Stimulated activated CD8-positive, alpha-beta memory T cell treated with anti-CD3 and anti-CD28 coated beads, Interleukin-12 subunit alpha, Interleukin-12 subunit beta, amount 100 ng/mL, for 4 hours (primary cell): ENCODE measurements around the gene NXPH2.
"Not testable (repeated sequence)": the region's sequence is repeated elsewhere in the genome, so short reads cannot be mapped to it uniquely, and the experiment has no call there.

ENCODE experiments used
- DNase-seq: peaks from one replicate; pipeline ENCODE4 v3.0.0-alpha.2; 2020; ENCODE audit warnings: low read depth

NXPH2 gene

GRCh38 chr2:138752197-138752956 lies 27.8 kb downstream of the NXPH2 start:
- DNase-seq: no peak

- DNase-seq: no peak
Observed at GRCh38 chr2:138744713-138745112, 35.5 kb downstream of the NXPH2 start.

DNA sequence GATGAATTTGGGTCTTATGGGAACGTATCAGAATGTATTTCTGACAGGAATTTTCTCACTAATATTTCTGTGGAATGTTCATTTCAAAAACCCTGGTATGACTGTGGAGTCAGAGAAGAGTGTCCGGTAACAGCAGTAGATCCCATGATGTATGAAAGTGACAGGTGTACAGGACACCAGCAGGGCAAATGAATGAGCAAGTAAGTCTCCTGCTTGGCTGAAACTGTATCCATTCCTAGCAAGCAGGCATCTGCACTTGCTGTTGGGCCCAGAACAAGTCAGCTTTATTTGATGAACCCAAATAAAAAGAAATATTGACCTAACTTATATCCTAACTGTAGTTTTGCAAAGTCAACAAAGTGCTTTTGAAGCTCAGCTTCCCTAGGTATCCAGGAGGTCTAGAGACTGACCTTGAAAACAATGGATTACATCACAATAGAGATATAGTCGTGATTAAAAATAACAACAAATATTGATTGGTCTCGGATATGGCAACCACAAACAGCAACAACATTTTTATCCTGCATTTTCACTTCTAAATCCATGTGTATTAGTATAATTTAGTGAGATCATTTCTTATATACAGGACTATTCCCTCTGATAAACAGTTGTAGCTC lies 37.6 kb downstream of the NXPH2 start:
- DNase-seq: no peak

DNA sequence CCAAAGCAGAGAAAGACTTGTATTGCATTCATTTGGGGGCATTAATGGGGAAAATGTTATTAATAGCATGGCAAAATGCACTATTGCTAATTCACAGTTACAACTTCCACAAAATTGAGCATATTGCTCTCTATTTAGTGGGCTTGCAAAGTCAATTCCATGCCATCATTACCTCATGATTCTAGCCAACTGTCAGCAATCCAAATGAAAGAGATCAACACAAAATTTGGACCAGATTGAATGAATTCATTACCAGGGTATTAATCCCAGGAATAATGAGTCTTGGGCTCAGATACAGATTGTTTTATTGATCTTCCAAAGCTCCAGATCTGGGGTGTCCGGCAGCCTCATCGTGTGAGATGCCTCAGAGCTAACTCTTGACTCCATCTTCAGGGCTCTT lies 38.3 kb downstream of the NXPH2 start:
- no peak for DNase-seq

DNA sequence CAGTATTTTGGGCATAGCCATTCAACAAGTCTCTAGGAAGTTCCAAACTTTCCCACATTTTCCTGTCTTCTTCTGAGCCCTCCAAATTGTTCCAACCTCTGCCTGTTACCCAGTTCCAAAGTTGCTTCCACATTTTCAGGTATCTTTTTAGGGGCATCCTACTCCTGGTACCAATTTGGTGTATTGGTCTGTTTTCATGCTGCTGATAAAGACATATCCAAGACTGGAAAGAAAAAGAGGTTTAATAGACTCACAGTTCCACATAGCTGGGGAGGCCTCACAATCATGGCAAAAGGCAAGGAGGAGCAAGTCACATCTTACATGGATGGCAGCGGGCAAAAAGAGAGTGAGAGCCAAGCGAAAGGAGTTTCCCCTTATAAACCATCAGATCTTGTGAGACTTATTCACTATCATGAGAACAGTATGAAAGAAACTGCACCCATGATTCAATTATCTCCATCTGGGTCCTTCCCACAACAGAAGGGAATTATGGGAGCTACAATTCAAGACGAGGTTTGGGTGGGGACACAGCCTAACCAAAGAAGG lies 43.1 kb downstream of the NXPH2 start:
- DNase-seq: not testable (repeated sequence)

- DNase-seq: no peak
Observed at GRCh38 chr2:138732651-138733050, 47.5 kb downstream of the NXPH2 start.

DNA sequence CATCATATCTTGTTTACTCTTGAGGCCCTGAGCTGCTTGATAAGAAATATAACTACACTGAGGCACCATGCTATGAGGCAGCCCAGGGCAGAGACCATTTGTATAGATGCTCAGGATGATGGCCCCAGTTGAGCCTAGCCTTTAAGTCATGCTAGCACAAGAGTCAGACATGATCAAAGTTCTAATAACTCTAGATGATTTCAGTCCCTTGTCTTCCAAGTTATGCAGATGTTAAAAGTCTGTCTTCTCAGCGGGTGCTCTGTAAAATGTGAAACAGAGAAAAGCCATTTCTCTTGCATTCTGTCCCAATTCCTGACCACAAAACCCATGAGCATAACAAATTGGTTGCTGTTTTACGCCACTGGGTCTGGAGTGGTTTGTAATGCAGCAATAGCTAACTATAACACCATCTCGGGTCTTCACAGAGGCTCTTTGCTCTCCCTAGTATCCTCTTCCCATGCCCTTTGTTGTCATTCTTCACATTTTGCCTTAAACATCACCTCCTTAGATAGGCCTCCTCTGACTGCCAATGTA lies 49.6 kb downstream of the NXPH2 start:
- no peak for DNase-seq

- no peak for DNase-seq
Observed at GRCh38 chr2:138727956-138728355, 52.2 kb downstream of the NXPH2 start.

DNA sequence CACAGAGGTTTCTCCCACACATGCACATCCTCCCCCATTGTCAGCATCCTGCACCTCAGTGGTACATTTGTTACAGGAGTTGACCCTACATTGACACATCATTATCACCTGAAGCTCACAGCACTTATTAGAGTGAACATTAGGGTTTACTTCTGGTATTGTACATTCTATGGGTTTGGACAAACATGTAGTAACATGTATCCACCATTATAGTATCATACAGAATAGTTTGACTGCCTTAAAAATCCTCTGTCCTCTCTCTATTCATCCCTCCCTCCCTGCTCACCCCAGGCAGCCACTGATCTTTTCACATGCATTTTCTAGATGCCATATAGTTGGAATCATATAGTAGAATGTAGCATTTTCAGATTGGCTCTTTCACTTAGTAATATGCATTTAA lies 53.5 kb downstream of the NXPH2 start:
- DNase-seq: no peak

DNA sequence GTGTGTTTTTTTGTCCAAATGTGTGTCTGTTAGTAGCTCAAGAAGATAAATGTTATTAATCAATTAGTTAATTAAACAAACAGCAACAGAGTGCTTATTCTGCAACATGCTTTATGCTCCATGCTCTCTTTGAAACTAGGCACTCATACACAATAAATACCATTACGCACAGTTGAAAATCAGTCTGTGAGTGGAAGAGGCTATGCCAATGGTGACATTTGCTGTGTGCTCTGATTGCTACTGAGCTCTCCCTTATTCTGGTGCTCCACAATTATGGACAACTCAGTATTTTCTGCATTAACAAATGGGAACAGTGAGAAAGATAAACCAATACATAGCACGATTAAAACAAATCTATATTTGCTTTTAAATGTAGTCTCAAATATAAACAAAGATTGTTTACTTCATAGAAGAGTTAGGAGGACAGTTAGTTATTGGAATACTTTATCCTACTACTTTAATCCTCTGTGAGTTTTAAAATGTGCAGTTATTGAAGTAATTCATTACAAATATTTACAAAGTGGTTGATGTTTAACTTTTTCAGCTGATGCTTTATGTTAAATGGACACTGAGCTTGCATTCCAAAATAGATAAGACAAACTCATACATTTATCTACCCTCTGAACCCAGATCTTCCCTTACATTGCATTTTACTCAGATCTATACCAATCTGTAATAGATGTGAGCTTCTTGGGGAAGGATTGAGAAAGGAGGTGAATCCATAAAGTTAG lies 55.3 kb downstream of the NXPH2 start:
- no peak for DNase-seq

DNA sequence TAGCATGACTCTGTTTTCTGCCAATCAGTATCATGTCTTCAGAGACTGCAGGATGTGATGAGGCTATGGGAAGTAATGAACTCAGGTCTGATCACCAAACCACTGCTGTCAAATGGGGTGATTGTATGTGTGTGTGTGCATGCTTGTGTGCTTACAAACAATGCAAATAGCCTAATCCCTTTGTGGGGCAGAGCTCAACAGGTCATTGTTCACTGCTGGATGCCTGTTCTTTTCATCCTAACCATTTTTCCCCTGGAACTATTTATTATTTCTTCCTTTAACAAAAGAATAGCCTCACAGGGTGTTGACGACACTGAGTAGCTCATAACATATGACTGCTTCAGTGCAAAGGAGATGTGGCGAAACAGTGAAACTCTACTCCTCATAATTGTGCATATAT lies 55.9 kb downstream of the NXPH2 start:
- no peak for DNase-seq

DNA sequence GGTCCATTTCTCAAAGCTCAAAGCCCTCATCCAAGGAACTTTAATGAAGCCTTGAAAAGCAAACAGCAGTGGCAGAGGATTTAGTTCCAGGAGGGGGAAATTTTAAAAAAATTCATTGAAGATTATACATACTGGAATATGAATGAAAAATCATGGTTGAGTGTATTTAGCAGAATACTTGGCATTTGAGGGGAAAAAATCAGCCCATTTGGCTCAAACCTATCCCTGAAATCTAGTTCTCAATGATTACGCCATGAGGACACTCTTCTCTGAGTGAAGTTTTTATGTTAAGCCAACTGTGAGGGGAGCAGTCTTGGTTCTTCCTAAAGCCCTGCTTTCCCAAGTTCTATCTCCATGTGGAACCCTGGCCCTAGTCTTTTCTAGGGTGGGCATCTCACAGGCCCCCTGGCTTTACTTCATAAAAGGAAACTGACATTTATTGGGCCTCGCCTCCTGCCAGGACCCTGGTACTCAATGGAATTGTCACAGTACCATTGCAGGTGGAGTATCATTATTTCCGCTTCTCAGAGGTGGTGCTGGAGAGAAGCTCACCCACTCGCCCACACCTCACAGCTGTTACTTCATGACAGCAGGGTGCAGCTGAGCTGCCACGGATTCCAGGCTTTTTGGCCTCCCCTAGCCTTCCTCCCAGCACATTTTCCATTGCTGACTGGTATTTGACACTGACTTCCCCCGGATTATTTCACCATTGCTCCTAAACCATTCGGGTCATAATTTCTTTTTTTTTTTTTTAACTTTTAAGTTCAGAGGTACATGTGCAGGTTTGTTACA lies 56.8 kb downstream of the NXPH2 start:
- DNase-seq: no peak

- DNase-seq: no peak
Observed at GRCh38 chr2:138722316-138722715, 57.9 kb downstream of the NXPH2 start.

DNA sequence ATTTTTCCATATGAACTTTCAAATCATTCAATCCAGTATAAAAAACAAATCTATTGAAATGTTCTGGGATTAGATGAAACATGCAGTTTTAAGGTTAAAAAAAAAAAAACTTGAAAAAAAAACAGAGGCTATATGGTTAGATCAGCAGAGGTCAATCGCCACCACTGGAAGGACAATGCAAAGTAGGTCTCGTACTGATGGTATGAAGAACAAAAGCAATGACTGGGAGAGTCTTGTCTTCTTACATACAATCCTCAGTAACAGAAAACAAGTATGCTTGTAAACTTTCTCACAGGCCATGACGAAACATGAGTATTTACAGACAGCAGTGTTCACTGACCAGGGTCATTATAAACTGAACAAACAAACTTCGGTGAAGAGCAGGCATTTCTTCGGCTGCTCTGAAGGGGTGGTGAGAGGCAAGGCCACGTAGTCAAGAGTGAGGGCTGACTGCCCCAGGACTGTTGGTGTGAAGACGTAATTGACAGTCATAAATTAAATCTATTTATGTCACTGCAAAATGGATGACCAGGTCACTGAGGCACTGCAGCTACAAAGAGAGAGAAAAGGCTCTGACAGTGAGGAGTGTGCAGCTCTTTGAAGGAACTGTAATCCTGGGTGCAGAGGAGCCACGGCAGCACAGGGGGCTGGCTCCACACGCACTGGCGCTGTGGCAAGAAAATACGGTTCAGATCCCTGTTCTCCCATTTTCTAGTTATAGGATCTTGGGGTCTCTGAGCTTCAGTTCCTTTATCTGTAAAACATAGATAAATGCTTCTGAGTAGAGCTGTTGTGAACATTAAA lies 60.0 kb downstream of the NXPH2 start:
- no peak for DNase-seq

- no peak for DNase-seq
Observed at GRCh38 chr2:138718405-138718804, 61.8 kb downstream of the NXPH2 start.

- no peak for DNase-seq
Observed at GRCh38 chr2:138716183-138716582, 64.0 kb downstream of the NXPH2 start.

GRCh38 chr2:138713504-138713903 lies 66.7 kb downstream of the NXPH2 start:
- no peak for DNase-seq

- DNase-seq: no peak
Observed at GRCh38 chr2:138713069-138713496, 67.1 kb downstream of the NXPH2 start.

DNA sequence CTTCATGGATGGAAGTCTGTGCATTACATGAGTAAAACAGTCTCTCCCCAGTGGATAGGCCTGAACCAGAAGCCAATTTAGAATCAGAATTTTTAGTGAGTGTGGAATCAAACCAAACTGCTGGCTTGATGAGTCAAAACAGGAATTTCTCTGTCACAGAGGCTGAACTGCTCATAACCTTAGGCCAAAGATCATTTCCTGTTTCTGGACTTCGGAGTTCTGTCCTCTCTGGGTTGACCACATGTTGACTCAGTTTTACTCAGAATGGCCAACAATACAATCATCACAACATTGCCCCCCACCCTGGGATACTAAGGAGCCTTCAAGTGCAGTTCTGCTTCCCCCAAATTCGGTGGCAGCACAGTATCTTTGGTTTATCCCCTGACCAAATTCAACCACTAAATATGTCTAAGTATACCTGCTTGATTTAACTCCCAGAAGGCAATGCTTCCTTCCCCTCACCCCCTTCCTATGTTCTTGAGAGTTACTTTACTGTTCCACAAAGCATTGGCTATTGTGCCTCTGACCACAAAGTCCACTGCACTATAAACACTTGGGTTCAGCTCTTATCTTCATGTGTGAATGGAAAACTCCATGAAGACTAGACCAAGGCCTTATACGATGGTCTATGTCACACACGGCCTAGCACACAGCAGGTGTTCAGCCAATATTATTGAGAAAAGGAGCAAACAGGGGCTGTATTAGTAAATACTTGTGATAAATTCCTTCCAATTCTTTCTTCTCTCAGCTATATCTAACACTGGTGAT lies 67.8 kb downstream of the NXPH2 start:
- DNase-seq: no peak

DNA sequence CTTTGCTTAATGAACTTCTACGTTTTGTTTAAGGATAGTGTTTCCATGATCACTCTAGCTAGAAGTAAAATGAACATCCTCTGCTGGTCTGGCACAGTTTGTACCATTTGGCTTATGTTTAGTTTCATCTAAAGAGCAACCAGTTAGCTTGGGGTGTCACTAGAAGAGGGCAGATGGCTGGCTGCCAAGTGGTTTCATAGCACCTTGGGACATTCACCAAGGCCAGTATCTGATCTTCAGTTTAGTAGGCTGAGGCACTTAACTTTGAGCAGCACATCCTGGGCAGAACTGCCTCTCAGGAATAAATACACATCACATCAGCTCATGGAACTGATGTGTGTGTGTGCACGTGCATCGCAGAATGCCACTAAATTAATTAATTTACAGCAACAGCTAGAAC lies 68.4 kb downstream of the NXPH2 start:
- no peak for DNase-seq
